ENCODE results near the gene HNRNPCL2.
"Not testable (repeated sequence)": the region's sequence is repeated elsewhere in the genome, so short reads cannot be mapped to it uniquely, and the experiment has no call there.

Gene HNRNPCL2

GRCh38 chr1:13116754-13117153 lies at the start of gene HNRNPCL2:
Gene HNRNPCL2, minus strand, starts transcription at chr1:13116854. Its CDS starts 454 bp downstream, at chr1:13116400.
- not testable (repeated sequence) for DNase-seq

- DNase-seq, result not testable (repeated sequence)
Observed at GRCh38 chr1:13165531-13165930, 48.9 kb upstream of the HNRNPCL2 start, which contains the start of gene HNRNPCL4. Gene HNRNPCL4, minus strand, starts transcription at chr1:13165631. Its CDS starts 164 bp downstream, at chr1:13165467.

DNA sequence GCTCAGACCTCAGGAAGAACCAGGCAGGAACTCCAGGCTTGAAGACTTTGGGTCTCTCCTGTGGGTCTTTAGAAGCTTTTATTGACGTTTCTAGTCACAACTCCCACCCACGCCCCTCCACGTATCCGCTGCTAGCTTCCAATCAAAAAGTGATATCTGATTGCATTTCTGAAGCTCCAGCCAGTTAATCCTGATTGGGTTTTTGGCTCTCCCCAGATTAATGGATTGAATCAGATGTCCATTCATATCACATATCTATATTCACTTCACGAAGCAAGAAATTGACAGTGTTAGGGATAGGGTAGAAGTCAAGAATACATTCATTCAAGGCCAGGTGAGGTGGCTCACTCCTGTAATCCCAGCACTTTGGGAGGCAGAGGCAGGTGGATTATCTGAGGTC lies 39.3 kb upstream of the HNRNPCL2 start, which contains the start of gene PRAMEF26:
Gene PRAMEF26, minus strand, starts transcription at position 101 of the 400 bp plus-strand sequence. CDS start 2,914 bp downstream, outside the sequence.
- not testable (repeated sequence) for DNase-seq

GRCh38 chr1:13070474-13070873 lies 46.2 kb downstream of the HNRNPCL2 start, which contains the start of gene PRAMEF25:
Gene PRAMEF25, plus strand, starts transcription at chr1:13070774. Its CDS starts 2,920 bp downstream, at chr1:13073694.
- not testable (repeated sequence) for DNase-seq

Data from NCI-H1105 (cell line).